ENCODE measurements around the gene LTBP1.

The LTBP1 gene

GRCh38 chr2:33321876-33322483 lies 375.2 kb downstream of the LTBP1 start:
- DNase-seq: no peak

- no peak for DNase-seq
Observed at GRCh38 chr2:33322612-33323011, 375.9 kb downstream of the LTBP1 start.

GRCh38 chr2:33323957-33324356 lies 377.2 kb downstream of the LTBP1 start:
- DNase-seq: no peak

GRCh38 chr2:33326100-33326499 lies 379.3 kb downstream of the LTBP1 start:
- DNase-seq: no peak

- no peak for DNase-seq
Observed at GRCh38 chr2:33333433-33333832, 386.7 kb downstream of the LTBP1 start.

DNA sequence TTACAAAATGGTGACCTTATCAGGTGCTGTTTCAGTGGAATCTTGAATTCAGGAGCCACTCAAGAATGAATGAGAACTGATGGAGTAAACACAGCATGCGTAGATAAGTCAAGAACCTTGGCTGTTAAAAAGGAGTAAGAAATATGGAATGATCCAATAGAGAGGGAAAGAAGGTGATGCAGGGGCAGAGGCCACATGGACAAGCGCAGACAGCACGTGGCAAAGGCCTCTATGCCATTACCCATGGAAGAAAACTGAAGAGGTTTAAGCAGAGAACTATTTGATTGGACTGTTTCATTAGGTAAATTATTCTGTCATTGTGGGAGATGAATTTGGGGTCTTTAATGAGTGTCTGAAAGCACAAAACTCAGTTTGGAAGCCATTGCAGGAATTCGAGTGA lies 387.3 kb downstream of the LTBP1 start:
- no peak for DNase-seq

DNA sequence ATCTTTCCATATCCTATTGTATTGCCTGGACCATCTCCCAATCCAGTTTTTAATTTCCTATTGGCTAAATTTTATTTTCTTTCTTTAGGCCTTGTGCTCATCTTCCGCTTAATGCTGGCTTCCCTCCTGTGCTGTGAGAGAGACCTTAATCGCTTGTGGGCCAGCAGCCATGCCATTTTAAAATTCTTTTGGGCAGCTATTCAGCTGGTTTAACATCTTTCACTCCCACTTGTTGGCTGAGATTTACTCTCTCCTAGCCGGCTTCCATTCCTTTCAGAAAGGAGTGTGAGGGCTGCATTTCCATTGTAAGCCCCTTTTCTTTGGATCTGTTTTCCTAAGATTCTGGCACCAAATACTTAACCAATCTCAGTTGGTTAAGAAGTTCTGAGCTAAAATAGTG lies 388.8 kb downstream of the LTBP1 start:
- DNase-seq: no peak

- DNase-seq: no peak
Observed at GRCh38 chr2:33336036-33336625, 389.4 kb downstream of the LTBP1 start.

DNA sequence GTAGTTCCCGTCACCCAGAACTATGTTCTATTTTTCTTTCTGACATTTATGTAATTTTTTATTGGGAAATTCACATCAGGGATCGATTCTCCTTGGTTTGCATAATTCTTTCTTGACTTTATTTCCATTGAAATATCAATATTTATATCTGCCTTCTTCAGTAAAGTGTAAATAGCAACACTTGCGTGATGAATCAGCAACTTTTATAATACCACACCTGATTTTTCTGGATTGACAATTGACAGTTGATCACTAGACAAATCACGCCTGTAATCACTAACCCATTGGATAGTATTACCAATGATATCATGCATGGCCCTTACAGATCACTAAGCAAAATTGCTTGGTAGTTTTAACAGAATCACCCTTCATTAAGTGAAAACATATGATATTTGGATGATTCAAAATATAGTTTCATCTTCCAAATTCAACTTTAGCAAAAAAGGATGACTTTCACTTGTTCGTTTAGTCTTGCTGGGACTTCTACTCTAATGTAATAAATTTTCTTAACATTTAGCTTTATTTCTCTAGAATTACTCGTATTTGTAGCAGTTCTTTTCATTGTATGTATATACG lies 390.7 kb downstream of the LTBP1 start:
- DNase-seq: no peak

GRCh38 chr2:33337981-33338380 lies 391.2 kb downstream of the LTBP1 start:
- DNase-seq: no peak

DNA sequence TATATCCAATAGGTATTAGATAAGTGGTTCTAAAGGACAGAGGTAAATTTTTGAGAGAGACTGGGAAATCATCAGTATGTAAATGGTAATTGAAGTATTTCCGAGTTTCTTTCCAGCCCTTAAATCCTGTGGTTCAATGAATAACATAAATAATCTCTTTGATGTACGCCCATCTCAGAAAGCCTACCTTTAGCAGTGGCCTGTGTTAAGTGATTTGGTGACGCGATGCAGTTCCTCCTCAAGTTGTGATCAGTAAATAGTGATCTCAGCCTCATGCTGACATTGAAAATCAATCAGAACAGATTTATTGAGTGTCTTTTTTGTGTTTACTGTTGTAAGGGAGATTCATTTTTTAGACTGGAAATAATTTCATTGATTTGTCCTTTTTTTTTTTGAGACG lies 392.5 kb downstream of the LTBP1 start:
- DNase-seq: no peak

DNA sequence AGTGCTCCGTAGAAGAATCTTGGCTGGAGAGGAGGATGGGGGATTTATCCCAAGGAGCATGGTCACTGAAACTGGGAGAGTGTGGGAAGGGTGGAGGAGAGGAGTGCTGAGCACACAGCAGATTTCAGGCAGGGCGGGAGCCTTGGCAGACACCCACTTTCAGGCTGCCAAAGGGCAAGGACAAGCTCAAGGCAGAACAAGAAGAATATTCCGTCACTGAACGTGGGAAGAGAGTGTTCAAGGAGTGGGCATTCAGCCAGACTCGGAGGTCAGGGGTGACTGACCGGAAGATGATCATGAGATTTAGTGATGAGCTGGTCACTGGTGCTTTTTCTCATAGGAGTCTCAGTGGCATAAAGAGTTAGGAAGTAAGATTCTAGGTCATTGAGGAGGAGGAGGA lies 393.5 kb downstream of the LTBP1 start:
- DNase-seq: no peak

DNA sequence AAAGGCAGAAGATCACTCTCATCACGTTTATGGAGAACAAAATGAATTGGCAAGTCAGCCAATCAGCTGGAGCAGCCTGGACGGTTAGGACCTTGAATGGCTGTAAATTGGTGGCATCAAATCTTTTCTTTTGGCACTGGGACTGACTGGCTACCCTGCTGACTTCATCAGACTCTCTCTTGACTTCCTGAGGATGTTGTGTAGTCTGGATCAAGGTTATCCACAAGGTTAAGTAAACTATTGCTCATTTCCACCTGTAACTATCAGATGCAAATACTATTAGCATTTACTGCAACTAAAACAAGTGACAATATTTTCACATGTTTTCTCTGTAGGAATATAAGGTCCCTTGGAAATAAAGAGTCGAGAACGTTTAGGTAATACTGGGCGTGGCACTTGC lies 395.4 kb downstream of the LTBP1 start:
- DNase-seq: no peak

DNA sequence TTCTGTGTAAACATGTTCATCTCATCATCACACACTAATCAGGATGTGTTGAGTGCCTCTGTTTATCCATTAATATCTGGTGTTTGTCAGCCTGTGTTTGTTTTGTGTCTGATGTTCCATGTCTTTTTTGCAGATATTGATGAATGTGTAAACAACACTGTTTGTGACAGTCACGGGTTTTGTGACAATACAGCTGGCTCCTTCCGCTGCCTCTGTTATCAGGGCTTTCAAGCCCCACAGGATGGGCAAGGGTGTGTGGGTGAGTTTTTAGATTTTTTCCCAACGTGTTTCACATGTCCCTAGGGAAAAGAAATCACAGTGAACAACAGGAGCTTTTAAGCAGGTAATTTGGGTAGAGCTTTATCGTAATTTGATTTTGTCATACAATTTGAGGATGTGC lies 396.0 kb downstream of the LTBP1 start:
- DNase-seq: no peak

- no peak for DNase-seq
Observed at GRCh38 chr2:33343387-33343895, 396.7 kb downstream of the LTBP1 start.

DNA sequence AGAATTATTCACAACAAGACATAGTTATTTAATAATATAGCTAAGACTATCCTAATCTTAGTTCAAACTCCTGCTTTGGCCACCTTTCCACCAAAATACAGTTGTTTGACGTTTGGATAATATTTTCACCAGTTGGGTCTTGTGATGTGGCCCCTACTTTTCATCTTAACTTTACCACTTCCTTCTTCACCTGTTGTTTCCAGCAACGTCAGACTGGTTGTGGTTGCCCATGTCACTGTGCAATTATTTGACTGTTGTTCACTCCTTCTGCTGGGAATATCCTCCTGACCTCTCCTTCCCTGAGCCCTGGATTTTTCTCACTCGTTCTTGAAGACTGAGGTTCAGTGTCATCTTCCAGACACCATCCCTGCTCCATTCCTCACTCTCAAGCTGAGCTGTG lies 397.5 kb downstream of the LTBP1 start:
- no peak for DNase-seq

DNA sequence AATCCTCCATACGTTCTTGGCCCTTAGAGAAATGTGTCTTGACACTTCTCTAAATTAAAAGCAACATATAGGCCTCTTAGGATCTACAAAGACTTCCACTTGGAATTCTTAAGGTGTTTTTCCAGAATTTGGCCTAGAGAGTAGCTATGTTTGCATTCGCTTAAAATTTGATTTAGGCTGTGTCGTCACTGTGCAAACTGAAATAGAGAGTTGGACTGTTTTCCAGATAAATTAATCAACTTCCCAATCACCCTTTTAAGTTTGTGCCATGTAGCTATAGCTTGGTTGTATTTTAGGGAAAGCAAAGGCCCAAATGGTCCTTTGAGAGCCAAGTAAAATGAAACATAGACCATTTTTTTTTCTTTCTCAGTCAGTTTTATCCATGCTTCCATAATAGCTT lies 401.1 kb downstream of the LTBP1 start:
- DNase-seq: no peak

GRCh38 chr2:33350632-33351031 lies 403.9 kb downstream of the LTBP1 start:
- no peak for DNase-seq

GRCh38 chr2:33351781-33352180 lies 405.0 kb downstream of the LTBP1 start:
- DNase-seq: no peak

DNA sequence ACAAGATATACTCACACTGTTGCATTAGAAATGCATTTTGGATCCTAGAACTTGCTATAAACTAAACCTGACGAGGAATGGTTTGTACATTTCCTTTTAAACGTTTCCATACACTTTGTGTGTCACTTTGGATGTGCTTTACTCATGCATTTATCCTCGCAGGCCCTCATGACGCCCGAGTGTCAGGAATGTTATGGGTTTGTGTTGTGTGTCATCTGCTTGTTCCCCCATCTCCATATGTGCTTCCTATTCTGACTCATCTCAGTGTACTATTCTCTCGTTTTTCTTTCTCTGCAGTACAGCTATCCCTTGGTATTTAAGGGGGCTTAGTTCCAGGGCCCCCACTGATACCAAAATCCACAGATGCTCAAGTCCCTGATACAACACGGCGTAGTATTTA lies 408.2 kb downstream of the LTBP1 start:
- DNase-seq: no peak

GRCh38 chr2:33358878-33359277 lies 412.1 kb downstream of the LTBP1 start:
- no peak for DNase-seq

DNA sequence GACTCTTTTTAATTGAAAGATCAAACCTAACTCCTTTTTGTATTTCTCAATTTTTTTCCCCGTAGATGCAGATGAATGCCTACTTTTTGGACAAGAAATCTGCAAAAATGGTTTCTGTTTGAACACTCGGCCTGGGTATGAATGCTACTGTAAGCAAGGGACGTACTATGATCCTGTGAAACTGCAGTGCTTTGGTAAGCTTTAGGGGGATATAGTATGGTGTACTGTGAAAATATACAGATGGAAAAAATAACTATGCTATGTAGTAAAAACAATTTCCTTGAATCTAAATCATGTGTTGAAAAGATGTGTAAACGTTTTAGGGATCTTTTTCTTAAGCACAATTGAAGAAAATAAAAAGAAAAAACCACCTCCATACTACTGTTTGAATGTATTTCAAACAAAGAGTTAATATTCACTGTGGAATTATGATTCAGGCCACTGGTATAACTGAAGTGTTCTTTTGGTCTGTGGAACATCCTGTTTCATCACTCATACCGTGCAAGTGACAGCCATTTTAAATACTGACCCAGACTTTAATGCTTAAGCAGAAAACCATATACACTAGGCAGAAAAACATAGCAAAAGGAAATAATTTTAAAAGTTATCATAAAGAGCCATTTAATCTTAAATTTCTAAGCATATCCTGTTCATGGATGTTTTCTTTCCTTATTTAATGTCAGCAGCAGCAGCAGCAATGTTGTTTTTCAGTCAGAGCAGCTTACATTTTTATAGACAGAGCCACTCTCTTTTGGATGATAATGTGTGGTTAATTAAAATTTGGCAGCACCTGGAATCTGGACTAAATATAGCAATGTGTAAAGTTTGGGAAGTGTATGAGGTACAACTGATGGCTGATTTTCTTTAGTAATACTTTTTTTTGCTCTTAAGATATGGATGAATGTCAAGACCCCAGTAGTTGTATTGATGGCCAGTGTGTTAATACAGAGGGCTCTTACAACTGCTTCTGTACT lies 416.9 kb downstream of the LTBP1 start:
- no peak for DNase-seq

- no peak for DNase-seq
Observed at GRCh38 chr2:33365264-33365970, 418.7 kb downstream of the LTBP1 start.
